Uterus (tissue), 2 donors: ENCODE measurements around the gene COPZ1.

Source experiments
- CTCF ChIP-seq, 4 experiments: fragments of 200-600 bp in 2 of 4; fragments of 450-650 bp in 2 of 4; sonication (generic) in 2 of 4; IDR thresholded peaks; one replicate each; pipeline ENCODE4 v1.5.1; 2016 to 2019; ENCODE audit warnings: antibody characterized with exemption in 4 of 4, mild to moderate bottlenecking in 2 of 4, moderate library complexity in 1 of 4
- POLR2A ChIP-seq, 2 donors: fragments of 450-650 bp; IDR thresholded peaks; one replicate each; pipeline ENCODE4 v1.6.1; 2016; ENCODE audit warnings: antibody characterized with exemption in 2 of 2, mild to moderate bottlenecking in 1 of 2, moderate library complexity in 1 of 2

- TF ChIP-seq CTCF (IDR thresholded peaks at IDR 0.05) (no peak), POLR2A (IDR thresholded peaks at IDR 0.05) (no peak)
Observed at GRCh38 chr12:54364413-54364812, 39.5 kb downstream of the COPZ1 start, which contains the start of gene GPR84.
